Mucosa of descending colon (tissue), 3 donors: Measurements from ENCODE around the gene SLC7A6. TPM values are rescaled to one million over a fixed set of nuclear protein-coding genes. Genes with fewer than 3 reads are reported as not detected.

Experiments used
- ATAC-seq: fragments of 200-7000 bp; cut with Tn5 transposase; one replicate; pipeline ENCODE4 v1.9.1; 2020; ENCODE audit warnings: mild to moderate bottlenecking, moderate library complexity
- DNase-seq, 3 donors: peaks; one replicate each; pipeline ENCODE4 v3.0.0-alpha.2; 2020
- H3K36me3 ChIP-seq: fragments of 200-600 bp; one replicate; pipeline ENCODE4 v1.8.0; 2021; ENCODE audit warnings: low read depth, mild to moderate bottlenecking
- H3K4me1 ChIP-seq: fragments of 200-600 bp; one replicate; pipeline ENCODE4 v1.8.0; 2021; ENCODE audit warnings: low read depth, mild to moderate bottlenecking
- H3K4me3 ChIP-seq: fragments of 200-600 bp; one replicate; pipeline ENCODE4 v1.8.0; 2021; ENCODE audit warnings: mild to moderate bottlenecking
- H3K9me3 ChIP-seq: fragments of 200-600 bp; one replicate; pipeline ENCODE4 v1.8.0; 2021; ENCODE audit warnings: mild to moderate bottlenecking
- CTCF ChIP-seq: fragments of 200-600 bp; IDR thresholded peaks from one replicate; pipeline ENCODE4 v1.8.0; 2022; ENCODE audit warnings: antibody characterized with exemption, mild to moderate bottlenecking
- intact Hi-C, 2 donors: fragments of 100-400 bp; cut with DNase I in 1 of 2; cut with micrococcal nuclease in 1 of 2; formaldehyde crosslinking; loops; one replicate each; pipeline versions ENCODE4 v1.11.0 to v1.11.1; 2022; cut with DNase I, micrococcal nuclease
- total RNA-seq, 3 donors: library from RNA; stranded (reverse); fragmentation: NEBNext Ultra II Directional in 2 of 3; extraction: Animal tissue kit (Norgen Biotek cat#: 25700) in 2 of 3; gene quantifications; one replicate each; pipeline versions ENCODE4 v1.2.1 to v1.2.4, GENCODE V29; 2021 to 2023
- donor health status: DM: no; HTN: no; CAD: no; lungs with moderate emphysema.
- donor health status: DM: no; HTN: no; CAD: no.
- donor health status: DM: no; HTN: yes; CAD: no.

The SLC7A6 gene
- total RNA-seq, 3 donors from 2014 or later: 35.0 to 41.4 (median 37.2) TPM

GRCh38 chr16:68219725-68220351 is 44.5 kb upstream of the SLC7A6 start:
- no peak for ATAC-seq
- H3K4me1 ChIP-seq: no peaks in the 10 kb centered on the region
- H3K9me3 ChIP-seq: no peaks in the 10 kb centered on the region
- no peaks in the 10 kb centered on the region for H3K36me3 ChIP-seq
- H3K4me3 ChIP-seq: no peak overlapping the region
- no peak for TF ChIP-seq CTCF
- intact Hi-C loops: loop anchor here in 1 of 2 donors (5.0 kb wide), 1 partner anchor 73 kb away; no protein-coding TSS in a partner anchor
- DNase-seq: no peak

- no peak for DNase-seq
- ATAC-seq: no peak
- Histone ChIP-seq H3K4me3 (no peak overlapping the region), H3K4me1 (peaks cover 13% of the 10 kb centered on the region), H3K9me3 (no peaks in the 10 kb centered on the region), H3K36me3 (peaks cover 3% of the 10 kb centered on the region)
- intact Hi-C loops: loop anchor here in 1 of 2 donors (5.0 kb wide), 1 partner anchor 76 kb away; no protein-coding TSS in a partner anchor
- no peak for TF ChIP-seq CTCF
These were observed 41.3 kb upstream of the SLC7A6 start for GRCh38 chr16:68223072-68223471.

- no peak overlapping the region for H3K4me3 ChIP-seq
- peaks cover 16% of the 10 kb centered on the region for H3K4me1 ChIP-seq
- H3K9me3 ChIP-seq: no peaks in the 10 kb centered on the region
- DNase-seq (no peak), ATAC-seq (no peak)
- intact Hi-C loops: no loop called here
- peaks cover 3% of the 10 kb centered on the region for H3K36me3 ChIP-seq
- TF ChIP-seq CTCF: no peak
These were observed 38.2 kb upstream of the SLC7A6 start for GRCh38 chr16:68226116-68226515.

- DNase-seq: peak in 1 of 3 donors; percentile 29
- peaks cover 16% of the 10 kb centered on the region for H3K4me1 ChIP-seq
- ATAC-seq: peak; percentile 71
- H3K4me3 ChIP-seq: no peak overlapping the region
- intact Hi-C loops: no loop called here
- no peak for TF ChIP-seq CTCF
- H3K36me3 ChIP-seq: peaks cover 3% of the 10 kb centered on the region
- H3K9me3 ChIP-seq: no peaks in the 10 kb centered on the region
These were observed 37.0 kb upstream of the SLC7A6 start for GRCh38 chr16:68227183-68227793.

GRCh38 chr16:68227850-68228553 is 36.3 kb upstream of the SLC7A6 start:
- Histone ChIP-seq H3K4me1 (peaks cover 21% of the 10 kb centered on the region), H3K9me3 (no peaks in the 10 kb centered on the region), H3K36me3 (peaks cover 3% of the 10 kb centered on the region), H3K4me3 (no peak overlapping the region)
- ATAC-seq (peak; percentile 30), DNase-seq (peak in 1 of 3 donors; percentile 68)
- TF ChIP-seq CTCF: no peak
- intact Hi-C loops: no loop called here
